A673 (cell line): ENCODE data around the gene RBBP8. TPM values are rescaled to one million over a fixed set of nuclear protein-coding genes. Genes with fewer than 3 reads are reported as not detected.

Experiments
- BruUV-seq: library from RNA; stranded (reverse); fragments of 400-500 nt; replicated peaks from 2 replicates; lab custom pipeline; 2021; lab: Mats Ljungman, UMichigan
- CTCF ChIA-PET: fragments of 300-600 bp; sonication (Branson Sonifier 250); formaldehyde crosslinking; loops from one replicate; lab custom pipeline; 2022; ENCODE audit warnings: antibody characterized with exemption; lab: Charles Lee
- POLR2A ChIA-PET: fragments of 300-600 bp; sonication (Branson Sonifier 250); formaldehyde crosslinking; loops from one replicate; lab custom pipeline; 2022; ENCODE audit warnings: antibody characterized with exemption; ENCODE audit not compliant: low non-redundant PET; lab: Charles Lee
- DNase-seq: peaks from one replicate; pipeline ENCODE4 v3.0.0-alpha.2; 2015; ENCODE audit warnings: low spot score
- H3K27ac ChIP-seq: fragments of 200-600 bp; sonication (generic); 2 replicates; pipeline ENCODE4 v1.5.1; 2016; ENCODE audit warnings: mixed run types, low read depth, mild to moderate bottlenecking, mixed read lengths, antibody characterized with exemption, low read length; ENCODE audit not compliant: poor library complexity, severe bottlenecking
- H3K27me3 ChIP-seq: fragments of 200-600 bp; sonication (generic); replicated peaks from 2 replicates; pipeline ENCODE4 v1.6.1; 2017; ENCODE audit warnings: mixed run types, low read depth, mild to moderate bottlenecking, mixed read lengths, antibody characterized with exemption, low read length; ENCODE audit not compliant: insufficient read depth, poor library complexity
- H3K36me3 ChIP-seq: fragments of 200-600 bp; sonication (generic); 2 replicates; pipeline ENCODE4 v1.6.1; 2016; ENCODE audit warnings: mixed run types, mild to moderate bottlenecking, mixed read lengths, antibody characterized with exemption, low read length; ENCODE audit not compliant: insufficient read depth, poor library complexity, severe bottlenecking
- H3K4me1 ChIP-seq: fragments of 200-600 bp; sonication (generic); 2 replicates; pipeline ENCODE4 v1.6.1; 2017; ENCODE audit warnings: mixed run types, mild to moderate bottlenecking, mixed read lengths, antibody characterized with exemption, low read length; ENCODE audit not compliant: insufficient read depth, poor library complexity, severe bottlenecking
- H3K4me3 ChIP-seq: fragments of 200-600 bp; sonication (generic); 2 replicates; pipeline ENCODE4 v1.5.1; 2016; ENCODE audit warnings: low read depth, mixed run types, mild to moderate bottlenecking, mixed read lengths, low read length; ENCODE audit not compliant: poor library complexity, severe bottlenecking
- H3K9me3 ChIP-seq: fragments of 200-600 bp; sonication (generic); 2 replicates; pipeline ENCODE4 v1.6.1; 2016; ENCODE audit warnings: mixed run types, low read depth, mild to moderate bottlenecking, mixed read lengths, antibody characterized with exemption, low read length; ENCODE audit not compliant: poor library complexity, severe bottlenecking
- EZH2 ChIP-seq: fragments of 200-600 bp; sonication (generic); IDR thresholded peaks from 2 replicates; pipeline ENCODE4 v1.6.1; 2017; ENCODE audit warnings: borderline replicate concordance, low read depth, mild to moderate bottlenecking, mixed read lengths, antibody characterized with exemption, low read length; ENCODE audit not compliant: poor library complexity, severe bottlenecking
- intact Hi-C: fragments of 100-400 bp; cut with micrococcal nuclease; formaldehyde crosslinking; loops from one replicate; pipeline ENCODE4 v1.10.0; 2022; ENCODE audit not compliant: unreplicated experiment
- total RNA-seq: library from RNA; stranded (reverse); gene quantifications from 2 replicates; pipeline ENCODE4 v1.2.3, GENCODE V29; 2021
- TF ChIP-seq, protein P1 (sequence below): fragments of 300-800, 200-600 bp; sonication (generic); conservative IDR thresholded peaks from 2 replicates; pipeline ENCODE4 v1.5.1; 2017; ENCODE audit warnings: low read depth, mild to moderate bottlenecking, antibody characterized with exemption, low read length, moderate library complexity, mixed read lengths

Gene RBBP8
- total RNA-seq, 1 experiment from 2014 or later, result 88.2 TPM

GRCh38 chr18:22935431-22935830 lies 2.3 kb downstream of the RBBP8 start:
- H3K4me1 ChIP-seq, result peaks cover 12% of the 10 kb centered on the region
- intact Hi-C loops, result no loop called here
- no peak overlapping the region for H3K27ac ChIP-seq
- ChIA-PET POLR2A (no interaction called here), CTCF (no interaction called here)
- H3K9me3 ChIP-seq, result no peaks in the 10 kb centered on the region
- peak overlapping the region; percentile 17 for H3K4me3 ChIP-seq
- BruUV-seq, result no TSS peak
- DNase-seq, result peak; percentile 39
- TF ChIP-seq, protein P1, sequence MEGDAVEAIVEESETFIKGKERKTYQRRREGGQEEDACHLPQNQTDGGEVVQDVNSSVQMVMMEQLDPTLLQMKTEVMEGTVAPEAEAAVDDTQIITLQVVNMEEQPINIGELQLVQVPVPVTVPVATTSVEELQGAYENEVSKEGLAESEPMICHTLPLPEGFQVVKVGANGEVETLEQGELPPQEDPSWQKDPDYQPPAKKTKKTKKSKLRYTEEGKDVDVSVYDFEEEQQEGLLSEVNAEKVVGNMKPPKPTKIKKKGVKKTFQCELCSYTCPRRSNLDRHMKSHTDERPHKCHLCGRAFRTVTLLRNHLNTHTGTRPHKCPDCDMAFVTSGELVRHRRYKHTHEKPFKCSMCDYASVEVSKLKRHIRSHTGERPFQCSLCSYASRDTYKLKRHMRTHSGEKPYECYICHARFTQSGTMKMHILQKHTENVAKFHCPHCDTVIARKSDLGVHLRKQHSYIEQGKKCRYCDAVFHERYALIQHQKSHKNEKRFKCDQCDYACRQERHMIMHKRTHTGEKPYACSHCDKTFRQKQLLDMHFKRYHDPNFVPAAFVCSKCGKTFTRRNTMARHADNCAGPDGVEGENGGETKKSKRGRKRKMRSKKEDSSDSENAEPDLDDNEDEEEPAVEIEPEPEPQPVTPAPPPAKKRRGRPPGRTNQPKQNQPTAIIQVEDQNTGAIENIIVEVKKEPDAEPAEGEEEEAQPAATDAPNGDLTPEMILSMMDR, result no peak
- no peak for TF ChIP-seq EZH2
- H3K36me3 ChIP-seq, result peaks cover 20% of the 10 kb centered on the region
- H3K27me3 ChIP-seq, result no peaks in the 10 kb centered on the region

GRCh38 chr18:22936515-22936914 lies 3.4 kb downstream of the RBBP8 start:
- no TSS peak for BruUV-seq
- Histone ChIP-seq H3K27ac (no peak overlapping the region), H3K9me3 (no peaks in the 10 kb centered on the region), H3K36me3 (peaks cover 20% of the 10 kb centered on the region), H3K4me1 (peaks cover 12% of the 10 kb centered on the region), H3K27me3 (no peaks in the 10 kb centered on the region), H3K4me3 (no peak overlapping the region)
- intact Hi-C loops, result no loop called here
- TF ChIP-seq, protein P1, result no peak
- TF ChIP-seq EZH2, result no peak
- no peak for DNase-seq
- POLR2A ChIA-PET, result no interaction called here
- CTCF ChIA-PET, result no interaction called here

DNA sequence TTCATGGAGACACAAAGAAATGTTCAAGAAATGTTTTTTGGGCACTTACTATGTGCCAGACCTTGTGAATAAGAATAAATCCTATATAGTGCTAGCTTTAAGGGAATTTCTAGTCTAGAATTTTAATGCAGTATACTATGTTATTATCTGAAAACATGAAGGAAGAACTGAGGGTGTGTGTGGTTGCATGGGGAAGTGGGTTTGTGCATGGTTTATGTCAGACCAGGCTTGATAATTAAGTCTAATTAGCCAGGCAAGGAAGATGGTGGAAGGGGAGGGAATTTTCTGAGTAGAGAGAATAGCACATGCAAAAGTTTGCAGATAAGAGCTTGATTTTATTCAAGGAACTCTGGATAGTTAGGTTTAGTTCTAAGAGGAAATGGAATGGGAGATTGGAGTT lies 6.5 kb downstream of the RBBP8 start:
- ChIA-PET CTCF (no interaction called here), POLR2A (no interaction called here)
- no peak for DNase-seq
- BruUV-seq, result no TSS peak
- no peaks in the 10 kb centered on the region for H3K9me3 ChIP-seq
- H3K27ac ChIP-seq, result no peak overlapping the region
- no peak for TF ChIP-seq EZH2
- TF ChIP-seq, protein P1, result no peak
- H3K4me3 ChIP-seq, result no peak overlapping the region
- intact Hi-C loops, result no loop called here
- peaks cover 20% of the 10 kb centered on the region for H3K36me3 ChIP-seq
- H3K4me1 ChIP-seq, result peaks cover 12% of the 10 kb centered on the region
- no peaks in the 10 kb centered on the region for H3K27me3 ChIP-seq
